Gastrocnemius medialis (tissue), 4 donors: Measurements from ENCODE around the gene SPTBN5. TPM values are rescaled to one million over a fixed set of nuclear protein-coding genes. Genes with fewer than 3 reads are reported as not detected.

Experiments
- ATAC-seq, 2 donors: fragments of 150-250 bp; one replicate each; pipeline ENCODE4 v1.9.1; 2016
- DNase-seq, 2 donors: peaks; one replicate each; pipeline ENCODE4 v3.0.0-alpha.2; 2019
- H3K27ac ChIP-seq, 4 donors: fragments of 200-600 bp; sonication (generic); 1 replicate in 1 of 4; 2 replicates in 3 of 4; pipeline ENCODE4 v1.5.1; 2016 to 2018; ENCODE audit warnings: mild to moderate bottlenecking in 2 of 4, moderate library complexity in 1 of 4
- H3K27me3 ChIP-seq, 3 donors: fragments of 200-600 bp; sonication (generic) in 2 of 3; 1 replicate in 1 of 3; 2 replicates in 2 of 3; pipeline versions ENCODE4 v1.5.1 to v1.6.0; 2016 to 2019; ENCODE audit warnings: mild to moderate bottlenecking in 1 of 3, moderate library complexity in 1 of 3
- H3K36me3 ChIP-seq, 2 donors: fragments of 200-600 bp; sonication (generic) in 1 of 2; one replicate each; pipeline ENCODE4 v1.5.1; 2017 to 2018
- H3K4me1 ChIP-seq, 2 donors: fragments of 200-600 bp; sonication (generic) in 1 of 2; one replicate each; pipeline ENCODE4 v1.5.1; 2016 to 2017; ENCODE audit warnings: mild to moderate bottlenecking in 2 of 2
- H3K4me3 ChIP-seq, 4 donors: fragments of 200-600 bp; sonication (generic) in 3 of 4; 1 replicate in 1 of 4; 2 replicates in 3 of 4; pipeline ENCODE4 v1.5.1; 2016 to 2019; ENCODE audit warnings: mild to moderate bottlenecking in 2 of 4
- H3K9me3 ChIP-seq, 3 donors: fragments of 200-600 bp; sonication (generic) in 2 of 3; 1 replicate in 1 of 3; 2 replicates in 2 of 3; pipeline ENCODE4 v1.5.1; 2016 to 2019
- POLR2A ChIP-seq, 2 donors: fragments of 450-650 bp; IDR thresholded peaks; one replicate each; pipeline ENCODE4 v1.6.1; 2017; ENCODE audit warnings: antibody characterized with exemption in 2 of 2, mild to moderate bottlenecking in 2 of 2, moderate library complexity in 2 of 2
- in situ Hi-C, 4 donors: fragments of 200-750 bp; cut with MboI; loops; one replicate each; pipeline versions ENCODE4 v1.15.0 to v1.8.0; 2017; ENCODE audit warnings: low sequenced_read_pairs in 4 of 4
- intact Hi-C: fragments of 100-400 bp; cut with DNase I; formaldehyde crosslinking; loops from one replicate; pipeline ENCODE4 v1.15.1; 2023; ENCODE audit warnings: low total_unique reads
- microRNA-seq, 2 donors: library from miRNA; unstranded; fragments of <30 nt; microRNA quantifications; one replicate each; pipeline ENCODE4, GENCODE V29; 2016; ENCODE audit warnings: borderline replicate concordance in 2 of 2
- total RNA-seq, 4 donors: library from RNA; depleted of rRNA; stranded (reverse); fragments of >200 nt; gene quantifications; one replicate each; pipeline versions ENCODE4 v1.1.0 to v1.2.3, GENCODE V29; 2016
- TF ChIP-seq, protein P1 (sequence below), 5 experiments: fragments of 450-650 bp in 3 of 5; fragments of 200-600 bp in 2 of 5; sonication (generic) in 2 of 5; IDR thresholded peaks in 4 of 5; conservative IDR thresholded peaks in 1 of 5; 1 replicate in 4 of 5; 2 replicates in 1 of 5; pipeline ENCODE4 v1.5.1; 2016 to 2019; ENCODE audit warnings: antibody characterized with exemption in 5 of 5, mild to moderate bottlenecking in 3 of 5, moderate library complexity in 3 of 5

SPTBN5 gene
- total RNA-seq, 4 donors from 2014 or later = 0.03 to 0.05 (median 0.04) TPM; not detected in 1

GRCh38 chr15:41799488-41799805 lies 94.4 kb downstream of the SPTBN5 start:
- Histone ChIP-seq H3K27me3 (no peaks in the 10 kb centered on the region), H3K9me3 (no peaks in the 10 kb centered on the region), H3K27ac (no peak overlapping the region), H3K4me3 (no peak overlapping the region), H3K36me3 (peaks cover 0 to 14% of the 10 kb centered on the region in 2 donors), H3K4me1 (peaks cover 6 to 7% of the 10 kb centered on the region in 2 donors)
- in situ Hi-C loops = no loop called here
- no peak for ATAC-seq
- TF ChIP-seq, protein P1, sequence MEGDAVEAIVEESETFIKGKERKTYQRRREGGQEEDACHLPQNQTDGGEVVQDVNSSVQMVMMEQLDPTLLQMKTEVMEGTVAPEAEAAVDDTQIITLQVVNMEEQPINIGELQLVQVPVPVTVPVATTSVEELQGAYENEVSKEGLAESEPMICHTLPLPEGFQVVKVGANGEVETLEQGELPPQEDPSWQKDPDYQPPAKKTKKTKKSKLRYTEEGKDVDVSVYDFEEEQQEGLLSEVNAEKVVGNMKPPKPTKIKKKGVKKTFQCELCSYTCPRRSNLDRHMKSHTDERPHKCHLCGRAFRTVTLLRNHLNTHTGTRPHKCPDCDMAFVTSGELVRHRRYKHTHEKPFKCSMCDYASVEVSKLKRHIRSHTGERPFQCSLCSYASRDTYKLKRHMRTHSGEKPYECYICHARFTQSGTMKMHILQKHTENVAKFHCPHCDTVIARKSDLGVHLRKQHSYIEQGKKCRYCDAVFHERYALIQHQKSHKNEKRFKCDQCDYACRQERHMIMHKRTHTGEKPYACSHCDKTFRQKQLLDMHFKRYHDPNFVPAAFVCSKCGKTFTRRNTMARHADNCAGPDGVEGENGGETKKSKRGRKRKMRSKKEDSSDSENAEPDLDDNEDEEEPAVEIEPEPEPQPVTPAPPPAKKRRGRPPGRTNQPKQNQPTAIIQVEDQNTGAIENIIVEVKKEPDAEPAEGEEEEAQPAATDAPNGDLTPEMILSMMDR (IDR thresholded peaks at IDR 0.05 in 4 of 5, conservative IDR thresholded peaks at IDR 0.05 in 1 of 5) = no peak
- no peak for TF ChIP-seq POLR2A (IDR thresholded peaks at IDR 0.05)
- DNase-seq = no peak
- intact Hi-C loops = no loop called here

DNA sequence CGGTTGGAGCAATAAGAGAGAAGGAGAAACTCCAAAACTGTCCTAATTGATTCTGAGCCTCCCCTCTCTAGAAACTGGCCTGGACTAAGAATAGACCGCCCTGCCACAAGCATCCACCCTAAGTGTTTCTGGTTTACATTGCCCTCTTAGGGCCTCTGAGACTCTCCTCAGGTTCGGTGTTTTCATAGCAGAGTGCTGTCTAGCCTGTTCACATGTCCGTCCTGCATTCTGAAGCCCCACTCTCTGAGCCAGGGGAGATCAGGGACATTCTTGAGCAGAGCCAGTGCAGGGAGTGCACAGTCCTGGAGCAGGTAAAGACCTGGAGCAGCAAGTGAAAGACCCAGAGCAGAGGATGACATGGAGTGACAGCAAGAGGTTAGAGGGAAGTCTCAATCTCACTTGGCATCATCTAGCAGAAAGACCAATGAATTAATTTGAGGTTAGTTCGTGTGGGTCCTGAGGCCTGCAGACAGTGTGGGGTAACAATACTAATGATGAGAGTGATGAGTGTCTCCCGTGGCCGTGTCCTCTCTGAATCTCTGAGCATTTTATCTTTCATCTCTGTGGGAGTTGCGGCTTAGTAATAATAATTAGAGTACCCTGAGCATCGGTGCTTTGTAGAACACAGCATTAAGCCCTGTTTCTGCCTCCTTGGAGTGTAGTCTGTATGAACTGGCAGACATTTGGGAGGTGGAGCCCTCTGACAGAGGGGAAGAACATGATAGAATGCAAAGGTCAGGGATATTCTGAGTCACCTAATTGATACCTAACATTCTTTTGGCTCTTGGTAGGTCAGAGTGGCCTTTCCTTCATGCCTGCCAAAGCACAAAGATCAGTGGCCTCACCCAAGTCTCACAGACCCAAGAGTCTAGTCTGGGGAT lies 95.0 kb downstream of the SPTBN5 start:
- in situ Hi-C loops (no loop called here), intact Hi-C loops (no loop called here)
- Histone ChIP-seq H3K27me3 (no peaks in the 10 kb centered on the region), H3K27ac (no peak overlapping the region), H3K9me3 (no peaks in the 10 kb centered on the region), H3K36me3 (peaks cover 0 to 14% of the 10 kb centered on the region in 2 donors), H3K4me3 (no peak overlapping the region), H3K4me1 (peaks cover 7% of the 10 kb centered on the region in 2 donors)
- DNase-seq (no peak), ATAC-seq (no peak)
- TF ChIP-seq, protein P1 (IDR thresholded peaks at IDR 0.05 in 4 of 5, conservative IDR thresholded peaks at IDR 0.05 in 1 of 5) = no peak
- no peak for TF ChIP-seq POLR2A (IDR thresholded peaks at IDR 0.05)

Small RNA genes lying within 50 kb of the gene (microRNA-seq; reads per million reads assigned to microRNA genes)
- 0 reads per million in 2 donors for gene MIR4310

Other genes with a start within 250 kb of the SPTBN5 start
- 10 to 100 TPM; 17.0 to 27.8 (median 23.6) TPM for gene MGA, start 233.6 kb downstream of the SPTBN5 start, total RNA-seq
- 1 to 10 TPM; 4.2 to 8.4 (median 5.4) TPM for gene MAPKBP1, start 119.6 kb downstream of the SPTBN5 start, total RNA-seq
- 1 to 10 TPM; 1.7 to 7.6 (median 3.9) TPM for gene JMJD7, start 66.0 kb downstream of the SPTBN5 start, total RNA-seq
- 10 to 100 TPM in 1 of 4 donors, under 1 TPM in 1, not detected in 2; 0.13 to 11.5 TPM for gene PLA2G4B, start 55.2 kb downstream of the SPTBN5 start, total RNA-seq
- gene EHD4, start 78.5 kb upstream of the SPTBN5 start, total RNA-seq = 1 to 10 TPM; 3.8 to 7.1 (median 4.3) TPM
- not detected for gene PLA2G4E, start 127.0 kb upstream of the SPTBN5 start, total RNA-seq
- gene PLA2G4D, start 200.5 kb upstream of the SPTBN5 start, total RNA-seq = under 1 TPM in 1 of 4 donors, not detected in 3; 0.10 TPM